HepG2 (cell line): ENCODE results near the gene BCAS4. TPM values are rescaled to one million over a fixed set of nuclear protein-coding genes. Genes with fewer than 3 reads are reported as not detected.

Experiments
- ATAC-seq: fragments of 200-7000 bp; cut with Tn5 transposase; 3 replicates; pipeline ENCODE4 v1.9.1; 2020; ENCODE audit warnings: mild to moderate bottlenecking, moderate library complexity
- BruUV-seq: library from RNA; stranded (reverse); fragments of 400-500 nt; replicated peaks from 2 replicates; lab custom pipeline; 2021; lab: Mats Ljungman, UMichigan
- CTCF ChIA-PET: fragments of 300-600 bp; formaldehyde crosslinking; extraction: SDS; loops from one replicate; lab custom pipeline; 2021; ENCODE audit warnings: low total read pairs, inconsistent platforms, low intra/inter-chr PET ratio; lab: Yijun Ruan, JAX
- POLR2A ChIA-PET: fragments of 350-600 bp; sonication (Branson Sonifier 250); formaldehyde crosslinking; loops from one replicate; lab custom pipeline; 2020; ENCODE audit warnings: antibody characterized with exemption, inconsistent platforms; lab: Yijun Ruan, JAX
- DNase-seq: peaks from one replicate; pipeline ENCODE4 v3.0.0-alpha.2; 2015; ENCODE audit warnings: low spot score
- FAIRE-seq: peaks from 3 replicates; lab custom pipeline; 2011; peaks lifted over from hg19 to GRCh38; lab: Jason Lieb, UNC
- H2AFZ ChIP-seq: one replicate; pipeline ENCODE4 v1.6.1; 2011; ENCODE audit warnings: low read length, inconsistent platforms
- H3K27ac ChIP-seq: fragments of 300-600 bp; 3 replicates; pipeline ENCODE4 v1.8.0; 2011; ENCODE audit warnings: mixed run types, mild to moderate bottlenecking, mixed read lengths, low read length, inconsistent platforms; ENCODE audit not compliant: insufficient read depth; ENCODE audit errors: extremely low read length
- H3K27me3 ChIP-seq, 2 experiments: fragments of 200-600 bp in 1 of 2; 2 replicates in 1 of 2; 3 replicates in 1 of 2; pipeline versions ENCODE4 v1.6.0 to v1.8.0; 2011; ENCODE audit warnings: low read length in 2 of 2, mild to moderate bottlenecking in 2 of 2, moderate library complexity in 2 of 2, inconsistent platforms in 1 of 2; ENCODE audit not compliant: insufficient read depth in 2 of 2, control insufficient read depth in 1 of 2
- H3K36me3 ChIP-seq, 2 experiments: fragments of 200-600 bp in 1 of 2; replicated peaks in 1 of 2; 2 replicates in 1 of 2; 3 replicates in 1 of 2; pipeline versions ENCODE4 v1.5.1 to v1.8.0; 2011; ENCODE audit warnings: low read length in 2 of 2, inconsistent platforms in 1 of 2; ENCODE audit not compliant: insufficient read depth in 2 of 2, control insufficient read depth in 1 of 2
- H3K4me1 ChIP-seq: 2 replicates; pipeline ENCODE4 v1.5.1; 2012; ENCODE audit warnings: low read length, inconsistent platforms; ENCODE audit not compliant: insufficient read depth
- H3K4me2 ChIP-seq: 2 replicates; pipeline ENCODE4 v1.6.0; 2011; ENCODE audit warnings: low read depth, low read length, inconsistent platforms
- H3K4me3 ChIP-seq, 3 experiments: fragments of 200-600 bp in 1 of 3; sonication (generic), shearing (Covaris generic) in 1 of 3; replicated peaks in 1 of 3; 2 replicates each; pipeline ENCODE4 v1.5.1; 2011 to 2016; ENCODE audit warnings: low read length in 3 of 3, inconsistent platforms in 2 of 3, low read depth in 2 of 3, mild to moderate bottlenecking in 2 of 3, control low read depth in 1 of 3, mixed read lengths in 1 of 3; ENCODE audit not compliant: insufficient read depth in 1 of 3
- H3K79me2 ChIP-seq: one replicate; pipeline ENCODE4 v1.6.1; 2011; ENCODE audit warnings: low read length, inconsistent platforms; ENCODE audit not compliant: insufficient read depth
- H3K9ac ChIP-seq: 2 replicates; pipeline ENCODE4 v1.6.0; 2011; ENCODE audit warnings: mild to moderate bottlenecking, low read depth, low read length, inconsistent platforms; ENCODE audit not compliant: insufficient read depth
- H3K9me3 ChIP-seq: 2 replicates; pipeline ENCODE4 v1.5.1; 2012; ENCODE audit warnings: mild to moderate bottlenecking, low read length
- H4K20me1 ChIP-seq: 2 replicates; pipeline ENCODE4 v1.6.0; 2011; ENCODE audit warnings: inconsistent platforms, mild to moderate bottlenecking, low read length, moderate library complexity; ENCODE audit not compliant: insufficient read depth
- AKAP8 ChIP-seq: sonication (generic); formaldehyde crosslinking; IDR thresholded peaks from 2 replicates; pipeline ENCODE4 v1.5.1; 2020; ENCODE audit warnings: mild to moderate bottlenecking, missing genetic modification reagents
- FLYWCH1 ChIP-seq: sonication (generic); formaldehyde crosslinking; IDR thresholded peaks from 2 replicates; pipeline ENCODE4 v1.8.1; 2023; ENCODE audit warnings: mild to moderate bottlenecking, missing genetic modification reagents
- GABPB1 ChIP-seq: IDR thresholded peaks from 2 replicates; pipeline ENCODE4 v1.6.1; 2016; ENCODE audit warnings: mild to moderate bottlenecking, missing genetic modification reagents, moderate library complexity, missing compliant biosample characterization
- SIX1 ChIP-seq: sonication (generic); formaldehyde crosslinking; IDR thresholded peaks from 2 replicates; pipeline ENCODE4 v1.4.0; 2020; ENCODE audit warnings: missing genetic modification reagents, borderline replicate concordance
- ZNF124 ChIP-seq: sonication (generic); formaldehyde crosslinking; IDR thresholded peaks from 2 replicates; pipeline ENCODE4 v1.4.0; 2020; ENCODE audit warnings: missing genetic modification reagents
- ZNF597 ChIP-seq: sonication (generic); formaldehyde crosslinking; IDR thresholded peaks from 2 replicates; pipeline ENCODE4 v1.5.0; 2020; ENCODE audit warnings: missing genetic modification reagents
- ZNF619 ChIP-seq: sonication (generic); formaldehyde crosslinking; IDR thresholded peaks from 2 replicates; pipeline ENCODE4 v1.4.0; 2020; ENCODE audit warnings: mild to moderate bottlenecking, missing genetic modification reagents
- ZNF691 ChIP-seq: sonication (generic); formaldehyde crosslinking; IDR thresholded peaks from 2 replicates; pipeline ENCODE4 v1.4.0; 2020; ENCODE audit warnings: missing genetic modification reagents, low read depth, mild to moderate bottlenecking, borderline replicate concordance
- ZNF749 ChIP-seq: sonication (generic); formaldehyde crosslinking; IDR thresholded peaks from 2 replicates; pipeline ENCODE4 v1.8.0; 2022; ENCODE audit warnings: mild to moderate bottlenecking, missing genetic modification reagents, moderate library complexity, borderline replicate concordance
- ZNF777 ChIP-seq: sonication (generic); formaldehyde crosslinking; IDR thresholded peaks from 2 replicates; pipeline ENCODE4 v1.4.0; 2020; ENCODE audit warnings: missing genetic modification reagents
- WGBS: methylation state at CpG from one replicate; pipeline ENCODE4 v1.1.6; 2017; ENCODE audit warnings: low lambda C conversion rate; 5-methylcytosine and 5-hydroxymethylcytosine counted together
- in situ Hi-C: cut with HindIII; loops from 2 replicates; pipeline ENCODE4 v1.10.0; 2017; ENCODE audit warnings: low pct_unique_long_range_greater_than_20kb; ENCODE audit not compliant: extremely low pct_ligation_motif_present
- intact Hi-C: fragments of 100-400 bp; cut with micrococcal nuclease; formaldehyde crosslinking; loops from one replicate; pipeline ENCODE4 v1.10.0; 2022; ENCODE audit not compliant: unreplicated experiment
- polyA plus RNA-seq, 8 experiments: library from polyadenylated mRNA; depleted of rRNA in 3 of 8; stranded (reverse) in 7 of 8; unstranded in 1 of 8; fragments of >200 nt; fragmentation: Illumina TruSeq in 4 of 8; extraction: Trizol in 4 of 8; gene quantifications; 2 replicates each; pipeline versions ENCODE4 v1.2.1 to v1.2.3, GENCODE V29; 2011 to 2016; ENCODE audit warnings: low read depth in 4 of 8, missing spikeins in 1 of 8, mixed read lengths in 1 of 8; ENCODE audit not compliant: insufficient read depth in 1 of 8
- total RNA-seq, 5 experiments: library from RNA; depleted of rRNA; stranded (reverse); fragments of >200 nt; fragmentation: Illumina TruSeq; extraction: Trizol; gene quantifications; 2 replicates each; pipeline ENCODE4 v1.2.3, GENCODE V29; 2016; ENCODE audit warnings: low read depth in 1 of 5
- TF ChIP-seq, protein P1 (sequence below): sonication (generic); formaldehyde crosslinking; IDR thresholded peaks from 2 replicates; pipeline ENCODE4 v1.4.0; 2020; ENCODE audit warnings: low read depth, mild to moderate bottlenecking, missing genetic modification reagents

BCAS4 gene
- total and polyA plus RNA-seq, 2 of the 13 experiments (the other 11 are each of a cell fraction or from before 2014, with no cell fraction given): 7.2 to 8.0 TPM

- Histone ChIP-seq H3K27me3 (no peaks in the 10 kb centered on the region), H3K79me2 (no peaks in the 10 kb centered on the region), H3K27ac (no peak overlapping the region), H3K9me3 (no peaks in the 10 kb centered on the region), H4K20me1 (no peaks in the 10 kb centered on the region), H3K4me2 (no peak overlapping the region), H2AFZ (no peak overlapping the region), H3K9ac (no peak overlapping the region), H3K4me1 (peaks cover 11% of the 10 kb centered on the region), H3K36me3 (no peaks in the 10 kb centered on the region), H3K4me3 (no peak overlapping the region)
- intact Hi-C loops: no loop called here
- DNase-seq: no peak
- ChIA-PET POLR2A (interaction anchor here (2.0 kb wide), 1 partner anchor 10 kb away, joined by 8 read pairs; no protein-coding TSS in a partner anchor), CTCF (no interaction called here)
- TF ChIP-seq GABPB1 (CRISPR knock-in tag) (no peak), AKAP8 (CRISPR knock-in tag) (no peak), FLYWCH1 (CRISPR knock-in tag) (no peak), ZNF749 (CRISPR knock-in tag) (no peak), SIX1 (CRISPR knock-in tag) (no peak), ZNF619 (no peak), ZNF691 (CRISPR knock-in tag) (no peak), ZNF777 (CRISPR knock-in tag) (no peak), ZNF124 (CRISPR knock-in tag) (no peak), ZNF597 (no peak)
- TF ChIP-seq, protein P1, sequence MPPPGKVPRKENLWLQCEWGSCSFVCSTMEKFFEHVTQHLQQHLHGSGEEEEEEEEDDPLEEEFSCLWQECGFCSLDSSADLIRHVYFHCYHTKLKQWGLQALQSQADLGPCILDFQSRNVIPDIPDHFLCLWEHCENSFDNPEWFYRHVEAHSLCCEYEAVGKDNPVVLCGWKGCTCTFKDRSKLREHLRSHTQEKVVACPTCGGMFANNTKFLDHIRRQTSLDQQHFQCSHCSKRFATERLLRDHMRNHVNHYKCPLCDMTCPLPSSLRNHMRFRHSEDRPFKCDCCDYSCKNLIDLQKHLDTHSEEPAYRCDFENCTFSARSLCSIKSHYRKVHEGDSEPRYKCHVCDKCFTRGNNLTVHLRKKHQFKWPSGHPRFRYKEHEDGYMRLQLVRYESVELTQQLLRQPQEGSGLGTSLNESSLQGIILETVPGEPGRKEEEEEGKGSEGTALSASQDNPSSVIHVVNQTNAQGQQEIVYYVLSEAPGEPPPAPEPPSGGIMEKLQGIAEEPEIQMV (CRISPR knock-in tag): no peak
- in situ Hi-C loops: no loop called here
- FAIRE-seq: no peak
- 93% methylated on average over 2 of the region's 2 CpGs for WGBS
- ATAC-seq: no peak
- BruUV-seq: no TSS peak
These were observed 38.4 kb upstream of the BCAS4 start for GRCh38 chr20:50756447-50756846.
